SH-SY5Y (cell line): ENCODE measurements around the gene MORN1.

ENCODE experiments used
- GATA2 ChIP-seq: IDR thresholded peaks from 2 replicates; pipeline ENCODE4 v1.6.1; 2011; ENCODE audit warnings: mild to moderate bottlenecking, low read depth, low read length
- GATA3 ChIP-seq: IDR thresholded peaks from 2 replicates; pipeline ENCODE4 v1.6.1; 2011; ENCODE audit warnings: low read depth, mild to moderate bottlenecking, low read length, moderate library complexity

GRCh38 chr1:2300004-2300771 is 91.2 kb downstream of the MORN1 start:
- TF ChIP-seq GATA2 (no peak), GATA3 (no peak)
